H9 (cell line): ENCODE measurements around the gene RRP9. TPM values are rescaled to one million over a fixed set of nuclear protein-coding genes. Genes with fewer than 3 reads are reported as not detected.

Experiments used
- DNase-seq: peaks from one replicate; pipeline ENCODE4 v3.0.0-alpha.2; 2017
- H2AFZ ChIP-seq: one replicate; pipeline ENCODE4 v1.6.1; 2013; ENCODE audit warnings: mild to moderate bottlenecking, low read length, control low read depth, moderate library complexity
- H2AK5ac ChIP-seq: 2 replicates; pipeline ENCODE4 v1.6.1; 2013; ENCODE audit warnings: low read length, control low read depth, mixed read lengths; ENCODE audit not compliant: insufficient read length
- H2BK120ac ChIP-seq: one replicate; pipeline ENCODE4 v1.6.1; 2013; ENCODE audit warnings: low read depth, mild to moderate bottlenecking, low read length, control low read depth, inconsistent platforms; ENCODE audit not compliant: poor library complexity, severe bottlenecking
- H2BK12ac ChIP-seq: 2 replicates; pipeline ENCODE4 v1.6.1; 2013; ENCODE audit warnings: low read length, control low read depth, mixed read lengths, low read depth; ENCODE audit not compliant: insufficient read length
- H2BK15ac ChIP-seq: 2 replicates; pipeline ENCODE4 v1.6.1; 2013; ENCODE audit warnings: low read depth, low read length, control low read depth
- H2BK20ac ChIP-seq: one replicate; pipeline ENCODE4 v1.6.1; 2013; ENCODE audit warnings: low read depth, mild to moderate bottlenecking, low read length, control low read depth, inconsistent platforms; ENCODE audit not compliant: poor library complexity, severe bottlenecking
- H2BK5ac ChIP-seq: 2 replicates; pipeline ENCODE4 v1.6.1; 2013; ENCODE audit warnings: low read length, control low read depth, mixed read lengths; ENCODE audit not compliant: insufficient read length
- H3K14ac ChIP-seq: 2 replicates; pipeline ENCODE4 v1.6.1; 2013; ENCODE audit warnings: low read length, control low read depth; ENCODE audit not compliant: insufficient read depth
- H3K18ac ChIP-seq: 2 replicates; pipeline ENCODE4 v1.6.1; 2013; ENCODE audit warnings: low read depth, mild to moderate bottlenecking, mixed read lengths, low read length, control low read depth; ENCODE audit not compliant: insufficient read length
- H3K23ac ChIP-seq: 2 replicates; pipeline ENCODE4 v1.6.1; 2013; ENCODE audit warnings: low read length, control low read depth, mixed read lengths, low read depth; ENCODE audit not compliant: insufficient read length
- H3K23me2 ChIP-seq: 2 replicates; pipeline ENCODE4 v1.6.1; 2013; ENCODE audit warnings: low read depth, mild to moderate bottlenecking, mixed read lengths, low read length, control low read depth; ENCODE audit not compliant: insufficient read length, poor library complexity, severe bottlenecking
- H3K27ac ChIP-seq: 2 replicates; pipeline ENCODE4 v1.5.1; 2013; ENCODE audit warnings: low read length, control low read depth, mixed read lengths, low read depth; ENCODE audit not compliant: insufficient read length
- H3K27me3 ChIP-seq: 2 replicates; pipeline ENCODE4 v1.6.1; 2013; ENCODE audit warnings: low read length, control low read depth, inconsistent platforms; ENCODE audit not compliant: insufficient read depth
- H3K4ac ChIP-seq: 2 replicates; pipeline ENCODE4 v1.6.1; 2013; ENCODE audit warnings: low read depth, mild to moderate bottlenecking, control low read depth, inconsistent platforms, low read length, moderate library complexity
- H3K4me1 ChIP-seq: 2 replicates; pipeline ENCODE4 v1.6.1; 2013; ENCODE audit warnings: low read length, control low read depth, inconsistent platforms; ENCODE audit not compliant: insufficient read depth
- H3K4me2 ChIP-seq: 2 replicates; pipeline ENCODE4 v1.6.1; 2013; ENCODE audit warnings: low read length, control low read depth, mixed read lengths; ENCODE audit not compliant: insufficient read length, insufficient read depth
- H3K56ac ChIP-seq: 2 replicates; pipeline ENCODE4 v1.6.1; 2013; ENCODE audit warnings: low read depth, mild to moderate bottlenecking, mixed read lengths, low read length, control low read depth; ENCODE audit not compliant: insufficient read length
- H3K79me1 ChIP-seq: 2 replicates; pipeline ENCODE4 v1.6.1; 2013; ENCODE audit warnings: low read depth, mild to moderate bottlenecking, moderate library complexity, low read length, control low read depth, inconsistent platforms; ENCODE audit not compliant: insufficient read depth, poor library complexity, severe bottlenecking
- H3K79me2 ChIP-seq: 2 replicates; pipeline ENCODE4 v1.6.1; 2013; ENCODE audit warnings: low read length, control low read depth, inconsistent platforms; ENCODE audit not compliant: insufficient read depth
- H3K9ac ChIP-seq: 2 replicates; pipeline ENCODE4 v1.6.1; 2013; ENCODE audit warnings: low read length, control low read depth, mixed read lengths; ENCODE audit not compliant: insufficient read length; ENCODE audit errors: extremely low read depth
- H3K9me3 ChIP-seq: one replicate; pipeline ENCODE4 v1.6.1; 2013; ENCODE audit warnings: low read depth, low read length, inconsistent platforms; ENCODE audit not compliant: control insufficient read depth
- H3T11ph ChIP-seq: one replicate; pipeline ENCODE4 v1.6.1; 2013; ENCODE audit warnings: mild to moderate bottlenecking, low read length, control low read depth, inconsistent platforms
- H4K20me1 ChIP-seq: one replicate; pipeline ENCODE4 v1.6.1; 2013; ENCODE audit not compliant: control insufficient read depth, insufficient read length, insufficient read depth
- H4K5ac ChIP-seq: 2 replicates; pipeline ENCODE4 v1.6.1; 2013; ENCODE audit warnings: low read depth, mild to moderate bottlenecking, mixed read lengths, low read length, control low read depth; ENCODE audit not compliant: insufficient read length
- H4K8ac ChIP-seq: replicated peaks from 2 replicates; pipeline ENCODE4 v1.6.1; 2013; ENCODE audit warnings: low read length, control low read depth, mixed read lengths, low read depth; ENCODE audit not compliant: insufficient read length
- H4K91ac ChIP-seq: 2 replicates; pipeline ENCODE4 v1.6.1; 2013; ENCODE audit warnings: low read depth, mild to moderate bottlenecking, moderate library complexity, mixed read lengths, low read length, control low read depth; ENCODE audit not compliant: insufficient read length
- H3K27ac Mint-ChIP-seq, 3 experiments: 2 replicates in 2 of 3; 3 replicates in 1 of 3; pipeline ENCODE4 v1.8.0; 2020 to 2021; ENCODE audit warnings: mixed read lengths in 3 of 3, mild to moderate bottlenecking in 1 of 3, moderate library complexity in 1 of 3
- H3K27me3 Mint-ChIP-seq: 2 replicates; pipeline ENCODE4 v1.8.0; 2021; ENCODE audit warnings: low read depth, mild to moderate bottlenecking, moderate library complexity, mixed read lengths
- H3K36me3 Mint-ChIP-seq, 3 experiments: 2 replicates in 2 of 3; 3 replicates in 1 of 3; pipeline ENCODE4 v1.8.0; 2020 to 2021; ENCODE audit warnings: low read depth in 3 of 3, mixed read lengths in 3 of 3; ENCODE audit not compliant: insufficient read depth in 1 of 3
- H3K4me1 Mint-ChIP-seq, 2 experiments: 2 replicates each; pipeline ENCODE4 v1.8.0; 2020; ENCODE audit warnings: mixed read lengths in 2 of 2
- H3K4me3 Mint-ChIP-seq, 2 experiments: 2 replicates in 1 of 2; 3 replicates in 1 of 2; pipeline ENCODE4 v1.8.0; 2020 to 2021; ENCODE audit warnings: mild to moderate bottlenecking in 2 of 2, mixed read lengths in 2 of 2, moderate library complexity in 1 of 2
- H3K9me3 Mint-ChIP-seq, 2 experiments: 2 replicates in 1 of 2; 3 replicates in 1 of 2; pipeline ENCODE4 v1.8.0; 2020; ENCODE audit warnings: mild to moderate bottlenecking in 2 of 2, mixed read lengths in 2 of 2, moderate library complexity in 1 of 2
- CTCF ChIP-seq: fragments of 200-600 bp; sonication (generic); conservative IDR thresholded peaks from 3 replicates; pipeline ENCODE4 v1.8.0; 2021; ENCODE audit warnings: antibody characterized with exemption, mild to moderate bottlenecking
- WGBS: extraction: QIAGEN DNeasy Blood & Tissue Kit; methylation state at CpG from one replicate; pipeline ENCODE4 v1.1.7; 2013; ENCODE audit warnings: missing lambda C conversion rate, low lambda C conversion rate, mixed read lengths; ENCODE audit not compliant: insufficient read length; ENCODE audit errors: extremely low coverage; 5-methylcytosine and 5-hydroxymethylcytosine counted together
- total RNA-seq: library from RNA; stranded (reverse); gene quantifications from 2 replicates; pipeline ENCODE4 v1.2.1, GENCODE V29; 2021

Gene RRP9
- total RNA-seq, 1 experiment from 2014 or later = 64.0 TPM

GRCh38 chr3:51946796-51947195 lies 5.1 kb upstream of the RRP9 start:
- Histone ChIP-seq H4K5ac (no peak overlapping the region), H3K79me1 (no peaks in the 10 kb centered on the region), H3K56ac (no peak overlapping the region), H3K9ac (no peak overlapping the region), H2BK5ac (no peak overlapping the region), H2AK5ac (no peak overlapping the region), H4K91ac (no peak overlapping the region), H3K4ac (no peak overlapping the region; the same call in 1 of the 2 replicates), H3K23ac (no peak overlapping the region), H3K14ac (no peak overlapping the region; the same call in 1 of the 2 replicates), H4K8ac (no peak overlapping the region), H2BK20ac (no peak overlapping the region), H3K18ac (no peak overlapping the region), H3K27ac (no peak overlapping the region), H2BK12ac (no peak overlapping the region), H3K27me3 (no peaks in the 10 kb centered on the region), H3T11ph (no peak overlapping the region), H3K4me1 (no peaks in the 10 kb centered on the region), H4K20me1 (peaks cover 6% of the 10 kb centered on the region), H3K9me3 (no peaks in the 10 kb centered on the region), H3K23me2 (peaks cover 7% of the 10 kb centered on the region), H2BK120ac (no peak overlapping the region), H3K79me2 (no peaks in the 10 kb centered on the region), H2BK15ac (no peak overlapping the region), H3K4me2 (no peak overlapping the region), H2AFZ (no peak overlapping the region)
- no peak overlapping the region for H3K4me3 Mint-ChIP-seq
- no peak for TF ChIP-seq CTCF
- H3K36me3 Mint-ChIP-seq = no peaks in the 10 kb centered on the region
- WGBS = no CpG with 5 or more reads among the region's 4 CpGs
- H3K4me1 Mint-ChIP-seq = peaks cover 3 to 5% of the 10 kb centered on the region in 2 experiments; a peak in 1 of 4 replicates
- H3K27ac Mint-ChIP-seq = no peak overlapping the region; a peak in 1 of 7 replicates
- no peak for DNase-seq
- H3K9me3 Mint-ChIP-seq = no peaks in the 10 kb centered on the region
- H3K27me3 Mint-ChIP-seq = peaks cover 89% of the 10 kb centered on the region
